Body of pancreas (tissue), 4 donors: ENCODE measurements around the gene B3GALT5.

Source experiments
- POLR2A ChIP-seq, 3 donors: fragments of 450-650 bp; IDR thresholded peaks; one replicate each; pipeline ENCODE4 v1.6.1; 2016; ENCODE audit warnings: antibody characterized with exemption in 3 of 3, mild to moderate bottlenecking in 2 of 3
- TF ChIP-seq, protein P1 (sequence below), 7 experiments: fragments of 450-650 bp in 4 of 7; fragments of 200-600 bp in 3 of 7; sonication (generic) in 3 of 7; IDR thresholded peaks; one replicate each; pipeline ENCODE4 v1.5.1; 2016 to 2019; ENCODE audit warnings: antibody characterized with exemption in 7 of 7

- TF ChIP-seq, protein P1, sequence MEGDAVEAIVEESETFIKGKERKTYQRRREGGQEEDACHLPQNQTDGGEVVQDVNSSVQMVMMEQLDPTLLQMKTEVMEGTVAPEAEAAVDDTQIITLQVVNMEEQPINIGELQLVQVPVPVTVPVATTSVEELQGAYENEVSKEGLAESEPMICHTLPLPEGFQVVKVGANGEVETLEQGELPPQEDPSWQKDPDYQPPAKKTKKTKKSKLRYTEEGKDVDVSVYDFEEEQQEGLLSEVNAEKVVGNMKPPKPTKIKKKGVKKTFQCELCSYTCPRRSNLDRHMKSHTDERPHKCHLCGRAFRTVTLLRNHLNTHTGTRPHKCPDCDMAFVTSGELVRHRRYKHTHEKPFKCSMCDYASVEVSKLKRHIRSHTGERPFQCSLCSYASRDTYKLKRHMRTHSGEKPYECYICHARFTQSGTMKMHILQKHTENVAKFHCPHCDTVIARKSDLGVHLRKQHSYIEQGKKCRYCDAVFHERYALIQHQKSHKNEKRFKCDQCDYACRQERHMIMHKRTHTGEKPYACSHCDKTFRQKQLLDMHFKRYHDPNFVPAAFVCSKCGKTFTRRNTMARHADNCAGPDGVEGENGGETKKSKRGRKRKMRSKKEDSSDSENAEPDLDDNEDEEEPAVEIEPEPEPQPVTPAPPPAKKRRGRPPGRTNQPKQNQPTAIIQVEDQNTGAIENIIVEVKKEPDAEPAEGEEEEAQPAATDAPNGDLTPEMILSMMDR (IDR thresholded peaks at IDR 0.05) = no peak
- no peak for TF ChIP-seq POLR2A (IDR thresholded peaks at IDR 0.05)
These were observed 99.5 kb downstream of the B3GALT5 start for GRCh38 chr21:39712273-39712672.
